GM12892 (cell line): Measurements from ENCODE around the gene PEX11B. TPM values are rescaled to one million over a fixed set of nuclear protein-coding genes. Genes with fewer than 3 reads are reported as not detected.

Experiments used
- DNase-seq: peaks from one replicate; pipeline ENCODE4 v3.0.0; 2011; ENCODE audit not compliant: insufficient read length
- FAIRE-seq: peaks from 2 replicates; lab custom pipeline; 2011; peaks lifted over from hg19 to GRCh38; lab: Jason Lieb, UNC
- POLR2A ChIP-seq: IDR thresholded peaks from 2 replicates; pipeline ENCODE4 v1.6.1; 2011; ENCODE audit warnings: low read depth, low read length, control low read depth
- POLR2AphosphoS5 ChIP-seq: IDR thresholded peaks from 2 replicates; pipeline ENCODE4 v1.6.1; 2011; ENCODE audit warnings: low read depth, low read length, control low read depth
- TAF1 ChIP-seq: IDR thresholded peaks from 2 replicates; pipeline ENCODE4 v1.6.1; 2011; ENCODE audit warnings: low read depth, mild to moderate bottlenecking, control low read depth, low read length, borderline replicate concordance
- polyA plus RNA-seq: library from polyadenylated mRNA; unstranded; fragments of >200 nt; gene quantifications from one replicate; pipeline ENCODE4 v1.2.1, GENCODE V29; 2012; ENCODE audit warnings: missing spikeins, inconsistent platforms; ENCODE audit not compliant: missing spikeins

Gene PEX11B, protein sequence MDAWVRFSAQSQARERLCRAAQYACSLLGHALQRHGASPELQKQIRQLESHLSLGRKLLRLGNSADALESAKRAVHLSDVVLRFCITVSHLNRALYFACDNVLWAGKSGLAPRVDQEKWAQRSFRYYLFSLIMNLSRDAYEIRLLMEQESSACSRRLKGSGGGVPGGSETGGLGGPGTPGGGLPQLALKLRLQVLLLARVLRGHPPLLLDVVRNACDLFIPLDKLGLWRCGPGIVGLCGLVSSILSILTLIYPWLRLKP
- polyA plus RNA-seq: 35.2 TPM

GRCh38 chr1:145918144-145918991 lies at the start of gene PEX11B:
TSS of gene PEX11B (minus strand) at chr1:145918717. CDS start at chr1:145918688, 29 bp downstream.
- peak; percentile 89 for TF ChIP-seq TAF1
- TF ChIP-seq POLR2A: peak; percentile 78
- TF ChIP-seq POLR2AphosphoS5: peak; percentile 41; the same call in 1 of the 2 replicates
- DNase-seq (peak; percentile 87), FAIRE-seq (peak; percentile 93)

DNA sequence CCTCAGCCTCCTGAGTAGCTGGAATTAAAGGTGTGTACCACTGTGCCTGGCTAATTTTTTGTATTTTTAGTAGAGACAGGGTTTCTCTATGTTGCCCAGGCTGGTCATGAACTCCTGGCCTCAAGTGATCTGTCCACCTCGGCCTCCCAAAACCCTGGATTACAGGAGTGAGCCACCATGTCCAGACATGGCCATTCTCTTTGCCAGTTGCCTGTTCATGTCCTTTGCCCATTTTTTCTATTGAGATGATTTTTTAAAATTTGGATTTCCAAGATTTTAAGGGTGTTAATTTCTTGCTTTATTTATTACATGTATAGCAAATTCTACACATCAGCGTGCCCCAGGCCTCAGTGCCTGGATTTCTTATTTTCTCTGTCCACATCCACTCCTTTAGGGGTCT lies 48.8 kb upstream of the PEX11B start:
- no peak for FAIRE-seq

DNA sequence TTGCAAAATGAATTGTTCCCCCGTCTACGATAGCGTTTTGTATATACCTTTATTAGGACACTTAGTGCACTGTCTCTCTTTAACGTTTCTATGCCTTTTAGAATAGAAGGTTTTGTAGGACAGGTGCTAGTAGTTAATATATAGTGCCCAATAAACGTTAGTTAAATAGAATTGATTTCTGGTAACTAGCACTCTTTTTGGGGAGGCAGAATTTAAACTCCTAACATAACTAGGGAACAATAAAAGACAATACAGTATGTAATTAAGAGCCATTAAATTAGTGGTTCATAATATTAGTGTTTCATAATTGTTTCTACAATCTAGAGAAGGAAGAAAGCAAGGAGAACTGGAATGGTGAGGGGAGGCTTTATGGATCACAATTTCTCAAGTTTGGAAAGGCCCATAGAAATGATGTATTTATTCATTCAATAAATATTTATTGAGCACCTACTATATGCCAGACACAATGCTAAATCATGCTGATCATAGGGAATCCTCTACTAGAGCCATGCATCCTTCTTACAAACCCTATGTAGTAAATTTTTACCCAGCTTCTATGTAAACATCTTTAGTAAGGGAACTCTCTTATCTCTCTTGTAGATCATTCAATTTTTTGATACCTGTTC lies 46.7 kb upstream of the PEX11B start:
- FAIRE-seq (no peak), DNase-seq (no peak)
- TF ChIP-seq POLR2A (no peak), POLR2AphosphoS5 (no peak), TAF1 (no peak)

More for the DNA sequence above, 48.8 kb upstream of the PEX11B start:
- DNase-seq: no peak
- TF ChIP-seq TAF1: no peak
- no peak for TF ChIP-seq POLR2A
- no peak for TF ChIP-seq POLR2AphosphoS5

GRCh38 chr1:145964328-145965118 lies 46.0 kb upstream of the PEX11B start, which contains the start of the genes ANKRD34A and POLR3GL:
TSS of gene ANKRD34A (minus strand) at chr1:145964575. CDS start at chr1:145961759, 2,816 bp downstream.
TSS of gene POLR3GL (plus strand) at chr1:145964690. CDS start at chr1:145974866, 10,176 bp downstream.
- peak; percentile 84 for FAIRE-seq
- DNase-seq: peak; percentile 82
- peak; percentile 72; the same call in 1 of the 2 replicates for TF ChIP-seq TAF1
- TF ChIP-seq POLR2AphosphoS5: peak; percentile 89
- peak; percentile 89 for TF ChIP-seq POLR2A

GRCh38 chr1:145963265-145964019 lies 44.9 kb upstream of the PEX11B start:
- no peak for TF ChIP-seq POLR2A
- TF ChIP-seq TAF1: no peak
- no peak for TF ChIP-seq POLR2AphosphoS5
- DNase-seq (no peak), FAIRE-seq (no peak)

- TF ChIP-seq TAF1 (no peak), POLR2A (no peak), POLR2AphosphoS5 (no peak)
- no peak for DNase-seq
- FAIRE-seq: no peak
Measured at GRCh38 chr1:145962157-145963102, 43.9 kb upstream of the PEX11B start.

DNA sequence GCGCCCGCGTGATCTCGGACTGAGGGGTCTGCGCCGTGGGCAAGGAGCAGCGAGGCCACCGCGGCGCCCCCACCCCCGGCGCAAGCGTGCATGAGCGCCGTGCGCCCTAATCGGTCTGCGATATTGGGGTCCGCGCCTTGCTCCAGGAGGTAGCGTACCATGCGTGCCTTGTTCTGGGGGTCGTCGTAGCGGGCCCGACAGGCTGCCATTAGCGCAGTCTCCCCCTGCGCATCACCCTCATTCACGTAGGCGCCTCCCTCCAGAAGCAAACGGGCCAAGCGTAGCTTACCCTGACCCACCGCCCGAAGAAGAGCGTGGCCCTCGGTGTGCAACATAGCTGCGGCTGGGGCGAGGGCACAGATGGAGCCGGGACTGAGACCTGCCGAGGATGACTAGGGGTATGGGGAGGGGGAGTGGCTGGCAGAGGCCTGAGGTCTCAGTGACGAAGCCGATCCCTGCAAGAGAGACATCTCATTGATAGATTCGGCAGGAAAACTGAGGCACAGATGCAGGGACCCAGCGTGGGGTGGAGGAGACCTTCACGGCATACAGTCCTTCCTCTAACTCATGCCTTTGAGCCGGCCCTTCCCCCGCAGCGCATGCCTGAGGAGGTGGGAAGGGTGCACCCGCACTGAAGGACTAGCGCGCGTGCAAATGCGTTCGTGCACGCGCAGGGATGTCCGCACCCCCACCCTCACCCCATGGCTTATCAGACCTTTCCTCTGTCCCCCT lies 43.1 kb upstream of the PEX11B start:
- TF ChIP-seq TAF1 (no peak), POLR2AphosphoS5 (no peak), POLR2A (no peak)
- FAIRE-seq (no peak), DNase-seq (no peak)

DNA sequence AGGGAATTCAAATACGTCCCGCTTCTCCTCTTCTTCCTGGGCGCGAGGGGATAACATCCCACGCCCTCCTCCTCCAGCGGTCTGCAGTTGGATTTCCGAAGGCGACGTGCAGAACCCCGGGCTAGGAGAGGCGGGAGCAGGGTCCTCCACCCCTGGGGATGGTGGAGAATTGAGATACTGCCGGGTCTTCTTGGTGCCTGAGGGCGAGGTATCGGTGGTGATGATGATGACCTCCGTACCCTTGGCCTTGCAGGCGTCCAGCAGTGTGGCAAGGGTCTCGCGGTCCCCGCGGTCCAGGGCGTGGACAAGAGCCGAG lies 42.5 kb upstream of the PEX11B start:
- no peak for TF ChIP-seq POLR2A
- TF ChIP-seq POLR2AphosphoS5: no peak
- TF ChIP-seq TAF1: no peak
- DNase-seq: no peak
- no peak for FAIRE-seq
